Neuronal stem cell (in vitro differentiated cells): Measurements from ENCODE around the gene LMBR1L.

Experiments
- DNase-seq: peaks from one replicate; pipeline ENCODE4 v3.0.0-alpha.2; 2013; ENCODE audit warnings: low spot score
- H2AFZ ChIP-seq: one replicate; pipeline ENCODE4 v1.6.1; 2013; ENCODE audit warnings: mild to moderate bottlenecking, low read length, inconsistent platforms
- H2AK5ac ChIP-seq: 2 replicates; pipeline ENCODE4 v1.6.1; 2013; ENCODE audit warnings: low read depth, mild to moderate bottlenecking, inconsistent platforms, low read length, moderate library complexity, mixed read lengths
- H2BK120ac ChIP-seq: 2 replicates; pipeline ENCODE4 v1.6.1; 2013; ENCODE audit warnings: low read depth, mild to moderate bottlenecking, inconsistent platforms, low read length, moderate library complexity, mixed read lengths
- H2BK12ac ChIP-seq: one replicate; pipeline ENCODE4 v1.6.1; 2013; ENCODE audit warnings: low read length, inconsistent platforms
- H2BK15ac ChIP-seq: 2 replicates; pipeline ENCODE4 v1.6.1; 2013; ENCODE audit warnings: mild to moderate bottlenecking, low read length, inconsistent platforms, mixed read lengths
- H2BK5ac ChIP-seq: one replicate; pipeline ENCODE4 v1.6.1; 2013; ENCODE audit warnings: inconsistent platforms, mild to moderate bottlenecking, low read length, moderate library complexity
- H3K14ac ChIP-seq: one replicate; pipeline ENCODE4 v1.6.1; 2013; ENCODE audit warnings: low read length, inconsistent platforms
- H3K18ac ChIP-seq: 2 replicates; pipeline ENCODE4 v1.6.1; 2013; ENCODE audit warnings: low read length, inconsistent platforms
- H3K23ac ChIP-seq: 2 replicates; pipeline ENCODE4 v1.6.1; 2013; ENCODE audit warnings: low read depth, mild to moderate bottlenecking, mixed read lengths, low read length, inconsistent platforms; ENCODE audit not compliant: poor library complexity
- H3K27ac ChIP-seq: replicated peaks from 3 replicates; pipeline ENCODE4 v1.5.1; 2013; ENCODE audit warnings: low read length, inconsistent platforms
- H3K27me3 ChIP-seq, 3 experiments: 2 replicates each; pipeline ENCODE4 v1.6.1; 2013; ENCODE audit warnings: low read length in 3 of 3, mild to moderate bottlenecking in 2 of 3, inconsistent platforms in 1 of 3, low read depth in 1 of 3, mixed read lengths in 1 of 3, moderate library complexity in 1 of 3; ENCODE audit not compliant: control insufficient read depth in 3 of 3, insufficient read depth in 3 of 3
- H3K36me3 ChIP-seq, 2 donors: replicated peaks in 1 of 2; 2 replicates each; pipeline ENCODE4 v1.6.1; 2013; ENCODE audit warnings: low read length in 2 of 2; ENCODE audit not compliant: control insufficient read depth in 2 of 2, insufficient read depth in 2 of 2
- H3K4ac ChIP-seq: 2 replicates; pipeline ENCODE4 v1.6.1; 2013; ENCODE audit warnings: inconsistent platforms, mild to moderate bottlenecking, low read length, moderate library complexity
- H3K4me1 ChIP-seq, 2 donors: 1 replicate in 1 of 2; 2 replicates in 1 of 2; pipeline ENCODE4 v1.6.1; 2013; ENCODE audit warnings: low read length in 2 of 2, low read depth in 1 of 2; ENCODE audit not compliant: control insufficient read depth in 2 of 2, insufficient read depth in 1 of 2
- H3K4me2 ChIP-seq: one replicate; pipeline ENCODE4 v1.6.1; 2013; ENCODE audit warnings: mild to moderate bottlenecking, low read length, inconsistent platforms; ENCODE audit not compliant: insufficient read depth, poor library complexity, severe bottlenecking
- H3K4me3 ChIP-seq, 2 donors: 2 replicates each; pipeline ENCODE4 v1.5.1; 2013; ENCODE audit warnings: low read length in 2 of 2, mild to moderate bottlenecking in 2 of 2, inconsistent platforms in 1 of 2, moderate library complexity in 1 of 2
- H3K79me1 ChIP-seq: one replicate; pipeline ENCODE4 v1.6.1; 2013; ENCODE audit warnings: low read depth, mild to moderate bottlenecking, inconsistent platforms, low read length, moderate library complexity
- H3K9ac ChIP-seq: one replicate; pipeline ENCODE4 v1.6.1; 2013; ENCODE audit warnings: mild to moderate bottlenecking, low read depth, low read length, inconsistent platforms; ENCODE audit not compliant: poor library complexity
- H3K9me3 ChIP-seq, 2 donors: replicated peaks in 1 of 2; 2 replicates each; pipeline versions ENCODE3 to v1.6.1; 2013; ENCODE audit warnings: low read length in 2 of 2, mild to moderate bottlenecking in 2 of 2, inconsistent platforms in 1 of 2, low read depth in 1 of 2, mixed read lengths in 1 of 2, moderate library complexity in 1 of 2; ENCODE audit not compliant: control insufficient read depth in 2 of 2, insufficient read depth in 1 of 2
- H4K8ac ChIP-seq: one replicate; pipeline ENCODE4 v1.6.1; 2013; ENCODE audit warnings: low read depth, mild to moderate bottlenecking, inconsistent platforms, low read length, moderate library complexity
- H4K91ac ChIP-seq: one replicate; pipeline ENCODE4 v1.6.1; 2013; ENCODE audit warnings: low read length, low read depth, mild to moderate bottlenecking, inconsistent platforms; ENCODE audit not compliant: poor library complexity
- WGBS, 2 donors: extraction: QIAGEN DNeasy Blood & Tissue Kit; methylation state at CpG; one replicate each; pipeline ENCODE4 v1.1.7; 2013; ENCODE audit warnings: missing lambda C conversion rate in 2 of 2, mixed read lengths in 1 of 2; ENCODE audit not compliant: insufficient read length in 2 of 2, insufficient replicate concordance in 1 of 2; ENCODE audit errors: extremely low coverage in 2 of 2; 5-methylcytosine and 5-hydroxymethylcytosine counted together

The LMBR1L gene

GRCh38 chr12:49131894-49132461, 21.3 kb upstream of the LMBR1L start:
- H3K27ac ChIP-seq, result no peak overlapping the region
- H2BK120ac ChIP-seq, result no peak overlapping the region
- H3K27me3 ChIP-seq, result no peaks in the 10 kb centered on the region
- H3K23ac ChIP-seq, result no peak overlapping the region
- no peak overlapping the region for H2BK12ac ChIP-seq
- H3K18ac ChIP-seq, result no peak overlapping the region
- H3K9ac ChIP-seq, result no peak overlapping the region
- no peak for DNase-seq
- peaks cover 8 to 10% of the 10 kb centered on the region in 2 donors for H3K4me1 ChIP-seq
- H4K91ac ChIP-seq, result no peak overlapping the region
- H2BK15ac ChIP-seq, result no peak overlapping the region
- H3K4me2 ChIP-seq, result peak overlapping the region; percentile 43
- H2AK5ac ChIP-seq, result no peak overlapping the region
- peak overlapping the region in 1 of 2 donors; percentile 83 for H3K4me3 ChIP-seq
- peaks cover 18 to 36% of the 10 kb centered on the region in 2 donors for H3K36me3 ChIP-seq
- H3K4ac ChIP-seq, result no peak overlapping the region
- H3K79me1 ChIP-seq, result peaks cover 6% of the 10 kb centered on the region
- no CpG with 5 or more reads among the region's 9 CpGs for WGBS, 2 donors
- no peak overlapping the region for H3K14ac ChIP-seq
- H4K8ac ChIP-seq, result no peak overlapping the region
- H2AFZ ChIP-seq, result peak overlapping the region; percentile 63
- no peak overlapping the region for H2BK5ac ChIP-seq
- peaks cover 0 to 3% of the 10 kb centered on the region in 2 donors for H3K9me3 ChIP-seq

DNA sequence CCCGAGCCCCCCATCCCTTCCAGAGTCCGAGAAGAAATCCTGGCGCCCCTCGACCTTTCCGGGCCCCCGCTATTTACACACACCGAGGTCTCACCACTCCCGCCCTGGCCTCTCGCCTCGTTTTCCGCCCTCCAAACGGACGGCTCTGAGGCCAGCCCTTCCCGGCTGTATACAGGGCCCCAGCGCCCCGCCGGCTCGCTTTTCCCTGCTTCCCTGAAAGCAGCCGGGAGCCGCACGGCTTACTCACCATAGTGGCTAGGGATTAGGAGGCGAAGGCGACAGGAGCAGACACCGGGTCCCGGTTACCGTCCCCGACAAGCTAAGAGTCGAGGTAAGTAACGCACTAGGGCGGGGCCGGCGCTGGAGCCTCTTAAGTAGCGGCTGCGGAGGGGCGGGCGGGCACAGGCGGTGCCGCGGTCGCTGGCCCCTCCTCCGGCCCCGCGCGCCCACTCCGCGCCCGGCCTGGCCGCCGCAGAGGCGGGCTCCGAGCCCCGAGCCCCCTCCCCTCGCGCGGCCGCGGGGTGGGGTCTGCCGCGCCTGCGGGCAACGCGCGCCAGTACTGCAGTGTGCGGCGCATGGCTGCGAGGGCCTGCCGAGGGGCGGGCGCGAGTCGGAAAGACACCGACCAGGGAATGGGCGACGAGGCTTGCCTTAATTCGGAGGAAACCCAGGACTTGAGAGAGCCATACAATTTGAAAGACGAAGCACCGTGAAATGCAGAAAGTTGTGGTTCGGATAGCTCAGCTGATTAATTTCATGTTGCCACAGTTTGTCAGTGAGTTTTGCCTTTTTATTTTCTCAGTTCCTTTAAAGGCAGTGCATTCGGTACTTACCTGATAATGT, 20.6 kb upstream of the LMBR1L start, which contains the start of gene TUBA1B:
Gene TUBA1B (minus strand): TSS at position 345 of the 843 bp plus-strand sequence. CDS start 95 bp downstream, at position 250.
- H3K9me3 ChIP-seq, result peaks cover 0 to 3% of the 10 kb centered on the region in 2 donors
- peak within 1 kb of the TSS; percentile 100 for H2BK120ac ChIP-seq
- peak within 1 kb of the TSS; percentile 93 for H3K27ac ChIP-seq
- DNase-seq, result peak; percentile 89
- WGBS, 2 donors, result no CpG with 5 or more reads among the region's 79 CpGs
- peaks cover 8 to 10% of the 10 kb centered on the region in 2 donors for H3K4me1 ChIP-seq
- peaks cover 21 to 41% of the 10 kb centered on the region in 2 donors for H3K36me3 ChIP-seq
- H3K9ac ChIP-seq, result peak within 1 kb of the TSS; percentile 99
- peak within 1 kb of the TSS; percentile 83 to 99 for H3K4me3 ChIP-seq
- peak within 1 kb of the TSS; percentile 97 for H2BK15ac ChIP-seq
- H3K23ac ChIP-seq, result peak within 1 kb of the TSS; percentile 100
- peak within 1 kb of the TSS; percentile 97 for H2BK5ac ChIP-seq
- H2AK5ac ChIP-seq, result peak within 1 kb of the TSS; percentile 30
- H2AFZ ChIP-seq, result peak within 1 kb of the TSS; percentile 63
- peak within 1 kb of the TSS; percentile 100 for H3K4ac ChIP-seq
- no peak within 1 kb of the TSS for H2BK12ac ChIP-seq
- H3K79me1 ChIP-seq, result peaks cover 6% of the 10 kb centered on the region
- H3K27me3 ChIP-seq, result no peaks in the 10 kb centered on the region
- H4K8ac ChIP-seq, result peak within 1 kb of the TSS; percentile 96
- peak within 1 kb of the TSS; percentile 98 for H3K14ac ChIP-seq
- H3K4me2 ChIP-seq, result peak within 1 kb of the TSS; percentile 92
- peak within 1 kb of the TSS; percentile 92 for H4K91ac ChIP-seq
- peak within 1 kb of the TSS; percentile 100 for H3K18ac ChIP-seq

GRCh38 chr12:49130151-49131050, 19.8 kb upstream of the LMBR1L start:
- WGBS, 2 donors, result no CpG with 5 or more reads among the region's 66 CpGs

More at GRCh38 chr12:49130151-49131050, 19.8 kb upstream of the LMBR1L start:
- peak overlapping the region; percentile 100 for H3K23ac ChIP-seq
- H3K14ac ChIP-seq, result peak overlapping the region; percentile 98
- peaks cover 6% of the 10 kb centered on the region for H3K79me1 ChIP-seq
- H3K9me3 ChIP-seq, result peaks cover 0 to 3% of the 10 kb centered on the region in 2 donors
- peak overlapping the region; percentile 92 for H4K91ac ChIP-seq
- peak overlapping the region; percentile 100 for H3K18ac ChIP-seq
- peak overlapping the region; percentile 93 for H3K27ac ChIP-seq
- peak overlapping the region; percentile 96 for H4K8ac ChIP-seq
- H2BK5ac ChIP-seq, result peak overlapping the region; percentile 97
- H3K4me1 ChIP-seq, result peaks cover 8 to 10% of the 10 kb centered on the region in 2 donors
- H3K4ac ChIP-seq, result peak overlapping the region; percentile 100
- H3K27me3 ChIP-seq, result no peaks in the 10 kb centered on the region
- H2AK5ac ChIP-seq, result peak overlapping the region; percentile 30
- H2AFZ ChIP-seq, result peak overlapping the region; percentile 32
- peak overlapping the region; percentile 99 for H3K9ac ChIP-seq
- H3K36me3 ChIP-seq, result peaks cover 21 to 41% of the 10 kb centered on the region in 2 donors
- H3K4me3 ChIP-seq, result peak overlapping the region; percentile 83 to 99
- H2BK120ac ChIP-seq, result peak overlapping the region; percentile 100
- H2BK15ac ChIP-seq, result peak overlapping the region; percentile 97
- H3K4me2 ChIP-seq, result peak overlapping the region; percentile 92
- peak; percentile 83 for DNase-seq
- no peak overlapping the region for H2BK12ac ChIP-seq
